Measurements from ENCODE around the gene MCF2L2.

- TF ChIP-seq TOX (CRISPR knock-in tag; IDR thresholded peaks at IDR 0.05; ENCODE audit: borderline replicate concordance) (no peak), ZNF70 (CRISPR knock-in tag; IDR thresholded peaks at IDR 0.05) (no peak), ZNF8 (CRISPR knock-in tag; IDR thresholded peaks at IDR 0.05) (no peak), BACH2 (CRISPR knock-in tag; IDR thresholded peaks at IDR 0.05; ENCODE audit: borderline replicate concordance) (no peak), ZFP3 (CRISPR knock-in tag; IDR thresholded peaks at IDR 0.05) (no peak), ISL1 (CRISPR knock-in tag; IDR thresholded peaks at IDR 0.05) (no peak), POU6F1 (CRISPR knock-in tag; IDR thresholded peaks at IDR 0.05; ENCODE audit: borderline replicate concordance, low read depth) (no peak), TCF4 (CRISPR knock-in tag; IDR thresholded peaks at IDR 0.05; ENCODE audit: borderline replicate concordance) (no peak), ZFP30 (CRISPR knock-in tag; IDR thresholded peaks at IDR 0.05) (no peak), PATZ1 (CRISPR knock-in tag; IDR thresholded peaks at IDR 0.05; ENCODE audit: borderline replicate concordance) (no peak), ZNF565 (CRISPR knock-in tag; conservative IDR thresholded peaks at IDR 0.05; ENCODE audit: low read depth) (no peak)
- TF ChIP-seq, protein P1, sequence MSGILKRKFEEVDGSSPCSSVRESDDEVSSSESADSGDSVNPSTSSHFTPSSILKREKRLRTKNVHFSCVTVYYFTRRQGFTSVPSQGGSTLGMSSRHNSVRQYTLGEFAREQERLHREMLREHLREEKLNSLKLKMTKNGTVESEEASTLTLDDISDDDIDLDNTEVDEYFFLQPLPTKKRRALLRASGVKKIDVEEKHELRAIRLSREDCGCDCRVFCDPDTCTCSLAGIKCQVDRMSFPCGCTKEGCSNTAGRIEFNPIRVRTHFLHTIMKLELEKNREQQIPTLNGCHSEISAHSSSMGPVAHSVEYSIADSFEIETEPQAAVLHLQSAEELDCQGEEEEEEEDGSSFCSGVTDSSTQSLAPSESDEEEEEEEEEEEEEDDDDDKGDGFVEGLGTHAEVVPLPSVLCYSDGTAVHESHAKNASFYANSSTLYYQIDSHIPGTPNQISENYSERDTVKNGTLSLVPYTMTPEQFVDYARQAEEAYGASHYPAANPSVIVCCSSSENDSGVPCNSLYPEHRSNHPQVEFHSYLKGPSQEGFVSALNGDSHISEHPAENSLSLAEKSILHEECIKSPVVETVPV (CRISPR knock-in tag; IDR thresholded peaks at IDR 0.05) = no peak
- TF ChIP-seq, protein P2, sequence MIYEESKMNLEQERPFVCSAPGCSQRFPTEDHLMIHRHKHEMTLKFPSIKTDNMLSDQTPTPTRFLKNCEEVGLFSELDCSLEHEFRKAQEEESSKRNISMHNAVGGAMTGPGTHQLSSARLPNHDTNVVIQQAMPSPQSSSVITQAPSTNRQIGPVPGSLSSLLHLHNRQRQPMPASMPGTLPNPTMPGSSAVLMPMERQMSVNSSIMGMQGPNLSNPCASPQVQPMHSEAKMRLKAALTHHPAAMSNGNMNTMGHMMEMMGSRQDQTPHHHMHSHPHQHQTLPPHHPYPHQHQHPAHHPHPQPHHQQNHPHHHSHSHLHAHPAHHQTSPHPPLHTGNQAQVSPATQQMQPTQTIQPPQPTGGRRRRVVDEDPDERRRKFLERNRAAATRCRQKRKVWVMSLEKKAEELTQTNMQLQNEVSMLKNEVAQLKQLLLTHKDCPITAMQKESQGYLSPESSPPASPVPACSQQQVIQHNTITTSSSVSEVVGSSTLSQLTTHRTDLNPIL (CRISPR knock-in tag; IDR thresholded peaks at IDR 0.05; ENCODE audit: low read depth) = no peak
These were observed 179.3 kb downstream of the MCF2L2 start for GRCh38 chr3:183249006-183249718.

Data from SK-N-SH treated with all-trans-retinoic acid at 6 μM for 48 hours (cell line).